T-helper 2 cell treated with Interferon-gamma antibody and Interleukin-4, amounts not matched to agents 5 μg/mL and 100 μg/mL, for 36 hours (primary cell): ENCODE data around the gene ASTN2.

ENCODE experiments used
- DNase-seq: peaks from one replicate; pipeline ENCODE4 v3.0.0; 2021; ENCODE audit warnings: low spot score
- H3K27ac Mint-ChIP-seq: one replicate; pipeline ENCODE4 v1.8.0; 2021; ENCODE audit warnings: mild to moderate bottlenecking, mixed read lengths
- H3K27me3 Mint-ChIP-seq: one replicate; pipeline ENCODE4 v1.8.0; 2021; ENCODE audit warnings: low read depth, mixed read lengths
- H3K36me3 Mint-ChIP-seq: one replicate; pipeline ENCODE4 v1.8.0; 2021; ENCODE audit warnings: low read depth, mixed read lengths
- H3K4me1 Mint-ChIP-seq: one replicate; pipeline ENCODE4 v1.8.0; 2021; ENCODE audit warnings: low read depth, mixed read lengths
- H3K4me3 Mint-ChIP-seq: one replicate; pipeline ENCODE4 v1.8.0; 2022; ENCODE audit warnings: mild to moderate bottlenecking, moderate library complexity, mixed read lengths
- H3K9me3 Mint-ChIP-seq: one replicate; pipeline ENCODE4 v1.8.0; 2021; ENCODE audit warnings: mixed read lengths

ASTN2 gene

GRCh38 chr9:117028103-117028858, 386.6 kb downstream of the ASTN2 start:
- H3K27me3 Mint-ChIP-seq: no peaks in the 10 kb centered on the region

GRCh38 chr9:117021906-117022305, 393.0 kb downstream of the ASTN2 start:
- H3K27ac Mint-ChIP-seq: no peak overlapping the region
- H3K9me3 Mint-ChIP-seq: no peaks in the 10 kb centered on the region
- no peaks in the 10 kb centered on the region for H3K36me3 Mint-ChIP-seq
- no peaks in the 10 kb centered on the region for H3K27me3 Mint-ChIP-seq
- no peak for DNase-seq
- H3K4me3 Mint-ChIP-seq: no peak overlapping the region
- no peaks in the 10 kb centered on the region for H3K4me1 Mint-ChIP-seq

More at GRCh38 chr9:117028103-117028858, 386.6 kb downstream of the ASTN2 start:
- Mint-ChIP-seq H3K27ac (no peak overlapping the region), H3K4me1 (no peaks in the 10 kb centered on the region), H3K36me3 (no peaks in the 10 kb centered on the region), H3K9me3 (no peaks in the 10 kb centered on the region), H3K4me3 (no peak overlapping the region)
- DNase-seq: no peak

GRCh38 chr9:117018966-117019617, 395.8 kb downstream of the ASTN2 start:
- no peaks in the 10 kb centered on the region for H3K27me3 Mint-ChIP-seq

GRCh38 chr9:117017414-117017985, 397.4 kb downstream of the ASTN2 start:
- Mint-ChIP-seq H3K4me3 (no peak overlapping the region), H3K9me3 (peaks cover 3% of the 10 kb centered on the region), H3K27me3 (no peaks in the 10 kb centered on the region), H3K27ac (no peak overlapping the region), H3K4me1 (no peaks in the 10 kb centered on the region), H3K36me3 (no peaks in the 10 kb centered on the region)
- no peak for DNase-seq

More at GRCh38 chr9:117018966-117019617, 395.8 kb downstream of the ASTN2 start:
- no peak for DNase-seq
- Mint-ChIP-seq H3K9me3 (peaks cover 3% of the 10 kb centered on the region), H3K36me3 (no peaks in the 10 kb centered on the region), H3K27ac (no peak overlapping the region), H3K4me3 (no peak overlapping the region), H3K4me1 (no peaks in the 10 kb centered on the region)

- Mint-ChIP-seq H3K27me3 (no peaks in the 10 kb centered on the region), H3K36me3 (no peaks in the 10 kb centered on the region), H3K9me3 (peaks cover 3% of the 10 kb centered on the region), H3K4me1 (no peaks in the 10 kb centered on the region), H3K27ac (no peak overlapping the region), H3K4me3 (no peak overlapping the region)
- no peak for DNase-seq
Measured at GRCh38 chr9:117014061-117014460, 400.8 kb downstream of the ASTN2 start.

- Mint-ChIP-seq H3K36me3 (no peaks in the 10 kb centered on the region), H3K27me3 (no peaks in the 10 kb centered on the region), H3K27ac (no peak overlapping the region), H3K9me3 (peaks cover 3% of the 10 kb centered on the region), H3K4me1 (no peaks in the 10 kb centered on the region), H3K4me3 (no peak overlapping the region)
- DNase-seq: no peak
Measured at GRCh38 chr9:117013440-117013995, 401.3 kb downstream of the ASTN2 start.

GRCh38 chr9:117010061-117010460, 404.8 kb downstream of the ASTN2 start:
- Mint-ChIP-seq H3K9me3 (peaks cover 3% of the 10 kb centered on the region), H3K27ac (no peak overlapping the region), H3K4me3 (no peak overlapping the region), H3K4me1 (no peaks in the 10 kb centered on the region), H3K36me3 (no peaks in the 10 kb centered on the region), H3K27me3 (no peaks in the 10 kb centered on the region)
- DNase-seq: no peak

GRCh38 chr9:117008876-117009275, 406.0 kb downstream of the ASTN2 start:
- no peak for DNase-seq
- no peaks in the 10 kb centered on the region for H3K4me1 Mint-ChIP-seq
- no peaks in the 10 kb centered on the region for H3K27me3 Mint-ChIP-seq
- no peaks in the 10 kb centered on the region for H3K9me3 Mint-ChIP-seq
- no peaks in the 10 kb centered on the region for H3K36me3 Mint-ChIP-seq
- no peak overlapping the region for H3K27ac Mint-ChIP-seq
- H3K4me3 Mint-ChIP-seq: no peak overlapping the region

GRCh38 chr9:117008461-117008860, 406.4 kb downstream of the ASTN2 start:
- H3K4me1 Mint-ChIP-seq: no peaks in the 10 kb centered on the region

GRCh38 chr9:117002686-117003085, 412.2 kb downstream of the ASTN2 start:
- Mint-ChIP-seq H3K4me1 (no peaks in the 10 kb centered on the region), H3K27ac (no peak overlapping the region), H3K4me3 (no peak overlapping the region), H3K9me3 (no peaks in the 10 kb centered on the region), H3K36me3 (no peaks in the 10 kb centered on the region), H3K27me3 (no peaks in the 10 kb centered on the region)
- DNase-seq: no peak

More at GRCh38 chr9:117008461-117008860, 406.4 kb downstream of the ASTN2 start:
- Mint-ChIP-seq H3K4me3 (no peak overlapping the region), H3K36me3 (no peaks in the 10 kb centered on the region), H3K27ac (no peak overlapping the region), H3K9me3 (no peaks in the 10 kb centered on the region), H3K27me3 (no peaks in the 10 kb centered on the region)
- no peak for DNase-seq

GRCh38 chr9:117000834-117001233, 414.0 kb downstream of the ASTN2 start:
- Mint-ChIP-seq H3K36me3 (no peaks in the 10 kb centered on the region), H3K4me3 (no peak overlapping the region), H3K27me3 (no peaks in the 10 kb centered on the region), H3K9me3 (no peaks in the 10 kb centered on the region), H3K4me1 (no peaks in the 10 kb centered on the region), H3K27ac (no peak overlapping the region)
- DNase-seq: no peak

- H3K4me3 Mint-ChIP-seq: no peak overlapping the region
- H3K27me3 Mint-ChIP-seq: no peaks in the 10 kb centered on the region
- no peaks in the 10 kb centered on the region for H3K4me1 Mint-ChIP-seq
- H3K36me3 Mint-ChIP-seq: no peaks in the 10 kb centered on the region
- H3K9me3 Mint-ChIP-seq: no peaks in the 10 kb centered on the region
- no peak for DNase-seq
- no peak overlapping the region for H3K27ac Mint-ChIP-seq
Measured at GRCh38 chr9:117000196-117000723, 414.6 kb downstream of the ASTN2 start.

GRCh38 chr9:116998305-116998704, 416.6 kb downstream of the ASTN2 start:
- Mint-ChIP-seq H3K27ac (no peak overlapping the region), H3K4me3 (no peak overlapping the region), H3K4me1 (no peaks in the 10 kb centered on the region), H3K9me3 (no peaks in the 10 kb centered on the region), H3K36me3 (no peaks in the 10 kb centered on the region), H3K27me3 (no peaks in the 10 kb centered on the region)
- no peak for DNase-seq

- no peaks in the 10 kb centered on the region for H3K9me3 Mint-ChIP-seq
- H3K4me1 Mint-ChIP-seq: no peaks in the 10 kb centered on the region
- DNase-seq: no peak
- H3K27ac Mint-ChIP-seq: no peak overlapping the region
- no peaks in the 10 kb centered on the region for H3K36me3 Mint-ChIP-seq
- H3K27me3 Mint-ChIP-seq: no peaks in the 10 kb centered on the region
- H3K4me3 Mint-ChIP-seq: no peak overlapping the region
Measured at GRCh38 chr9:116992865-116993264, 422.0 kb downstream of the ASTN2 start.
